ELF-1 (cell line): Measurements from ENCODE around the gene PSEN2.

Experiments used
- DNase-seq: peaks from one replicate; pipeline ENCODE4 v3.0.0-alpha.2; 2016; ENCODE audit warnings: low read depth, low spot score

Gene PSEN2

GRCh38 chr1:226864311-226864710, 6.1 kb upstream of the PSEN2 start:
- DNase-seq = no peak

DNA sequence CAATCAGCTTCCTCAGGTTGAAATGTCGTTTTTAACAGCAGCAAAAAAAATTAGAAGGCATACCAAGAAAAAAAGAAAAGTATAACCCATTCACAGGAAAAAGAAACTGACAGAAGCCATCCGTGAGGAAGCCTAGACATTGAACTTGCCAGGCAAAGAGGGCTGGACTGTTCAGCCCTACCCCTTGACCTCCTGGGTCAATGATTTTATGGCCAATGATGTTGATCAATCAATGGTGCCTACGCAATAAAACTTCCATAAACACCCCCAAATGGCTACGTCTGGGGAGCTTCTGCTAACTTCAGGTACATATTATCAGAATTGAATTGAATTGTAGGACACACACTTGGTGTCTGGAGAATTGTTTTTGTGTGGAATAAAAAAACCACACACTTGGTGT, 4.8 kb upstream of the PSEN2 start:
- DNase-seq = no peak

DNA sequence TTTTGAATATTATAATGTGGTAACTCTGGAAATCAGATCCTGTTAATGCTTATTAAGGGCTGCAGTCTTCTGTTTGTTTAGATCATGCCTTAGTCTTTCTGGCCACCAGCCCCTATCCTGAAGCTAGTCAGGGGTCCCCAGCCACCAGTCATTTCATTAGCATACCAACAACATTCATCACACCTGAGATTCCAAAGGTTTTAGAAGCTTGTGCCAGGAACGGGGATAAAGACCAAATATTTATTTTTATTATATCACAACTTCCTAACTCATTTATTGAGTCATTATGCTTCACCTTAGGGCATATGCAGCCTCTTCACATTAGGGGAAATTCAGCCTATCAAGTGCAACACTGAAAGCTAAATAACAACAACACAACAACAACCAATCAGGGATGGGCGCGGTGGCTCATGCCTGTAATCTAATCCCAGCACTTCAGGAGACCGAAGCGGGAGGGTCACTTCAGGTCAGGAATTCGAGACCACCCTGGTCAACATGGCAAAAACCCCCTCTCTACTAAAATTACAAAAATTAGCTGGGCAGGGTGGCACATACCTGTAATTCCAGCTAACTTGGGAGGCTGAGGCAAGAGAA, 2.9 kb upstream of the PSEN2 start:
- DNase-seq = no peak

GRCh38 chr1:226868726-226869125, 1.7 kb upstream of the PSEN2 start:
- no peak for DNase-seq

DNA sequence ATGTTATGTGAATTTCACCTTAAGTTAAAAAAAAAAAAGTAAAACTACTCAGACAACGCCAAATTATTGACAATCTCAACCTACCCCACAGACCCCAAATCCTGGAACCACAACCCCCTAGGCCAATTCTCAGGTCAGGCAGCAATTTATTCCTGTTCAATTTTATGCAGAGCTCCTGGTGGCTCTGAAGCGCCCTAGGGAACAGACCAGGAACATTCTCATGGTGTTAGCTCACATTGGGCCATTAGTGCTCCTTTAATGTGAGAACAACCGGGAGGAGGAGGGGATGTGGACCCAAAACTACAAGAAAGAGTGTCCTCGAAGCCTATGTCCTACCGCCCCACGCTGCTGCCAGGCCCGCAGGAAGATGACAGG, 403 bp upstream of the PSEN2 start:
- DNase-seq = peak; percentile 75

DNA sequence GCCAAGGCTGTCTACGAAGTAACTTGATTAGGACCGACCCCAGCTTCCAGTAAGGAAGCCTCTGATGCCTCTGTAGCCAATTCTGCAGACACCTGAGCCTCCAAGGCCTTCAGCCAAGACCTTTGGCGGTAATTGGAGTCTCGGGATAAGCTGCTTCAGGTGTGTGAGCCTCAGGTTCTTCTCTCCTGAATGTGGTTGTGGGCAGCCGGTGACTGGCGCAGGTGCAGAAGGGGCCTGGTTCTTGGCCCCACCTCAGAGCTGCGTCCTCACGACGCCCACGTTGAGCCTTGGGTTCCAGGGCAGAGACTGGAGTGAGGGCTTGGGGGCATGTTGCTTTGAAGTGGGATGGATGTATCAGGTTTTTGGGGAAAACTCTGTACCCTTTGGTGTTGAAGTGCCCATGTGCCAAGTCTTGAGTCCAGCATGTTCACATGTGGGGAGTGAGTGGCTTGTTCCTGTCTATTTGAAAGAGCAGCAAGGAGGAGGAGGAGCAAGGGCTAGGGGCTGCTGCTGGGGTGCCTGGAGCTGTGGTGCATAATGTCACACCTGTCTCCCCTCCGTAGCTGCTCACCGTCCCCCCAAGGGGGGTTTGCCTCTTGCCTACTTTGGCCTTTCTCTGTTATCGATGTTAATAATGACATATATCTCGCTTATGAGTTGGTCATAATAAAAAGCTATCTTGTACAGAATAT, 1.4 kb downstream of the PSEN2 start:
- DNase-seq = no peak

DNA sequence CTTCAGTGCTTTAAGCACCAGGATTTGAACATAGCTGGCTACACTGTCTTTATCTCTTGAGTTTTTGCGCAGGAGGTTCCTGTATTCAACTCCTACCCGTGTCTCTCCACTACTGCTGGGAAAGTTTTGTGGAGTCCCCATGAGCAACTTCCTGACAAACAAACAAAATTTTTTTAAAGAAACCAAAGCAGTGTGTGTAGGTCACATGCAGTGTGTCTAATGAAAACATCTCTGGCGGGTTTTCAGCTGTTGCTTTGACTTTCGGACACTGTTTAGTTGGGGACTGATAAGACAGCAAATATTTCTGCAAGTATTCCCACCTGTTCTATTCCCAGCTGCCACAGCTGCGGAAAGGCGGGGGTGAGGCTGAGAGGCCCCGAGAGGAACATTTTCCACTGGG, 2.0 kb downstream of the PSEN2 start:
- DNase-seq = no peak

- peak; percentile 58 for DNase-seq
These were observed 3.6 kb downstream of the PSEN2 start for GRCh38 chr1:226873771-226874578.

GRCh38 chr1:226874579-226875425, 4.4 kb downstream of the PSEN2 start:
- no peak for DNase-seq

DNA sequence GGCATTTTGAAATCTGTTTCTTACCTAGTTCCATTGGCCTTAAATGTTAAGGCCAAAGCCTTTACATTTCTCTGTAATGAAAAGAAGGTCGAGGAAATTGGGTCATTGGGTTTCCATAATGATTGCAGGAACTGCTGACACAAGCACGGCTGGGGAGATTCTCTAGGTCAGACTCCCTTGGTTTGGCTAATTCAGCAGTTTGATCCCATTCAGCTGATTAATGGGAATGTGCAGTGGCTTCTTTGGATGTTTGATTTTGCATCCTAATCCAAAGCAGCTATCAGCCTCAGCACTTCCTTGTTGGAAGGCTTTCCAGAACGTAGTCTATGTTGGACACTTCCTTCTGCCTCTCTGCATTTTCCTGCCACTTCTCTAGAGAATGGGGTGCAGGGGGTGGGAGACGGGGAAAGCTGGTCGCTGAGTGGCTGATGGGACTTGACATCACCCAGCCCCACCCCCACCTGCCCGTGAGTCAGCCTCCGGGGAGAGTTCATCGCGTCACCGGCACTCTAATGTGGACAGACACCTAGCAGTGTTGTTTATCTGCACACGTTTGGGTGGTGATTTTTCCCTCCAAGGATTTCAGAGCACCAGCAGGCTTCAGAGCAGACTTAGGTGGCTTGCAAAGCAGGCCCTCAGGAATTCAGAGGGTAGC, 5.4 kb downstream of the PSEN2 start:
- DNase-seq = peak; percentile 31

GRCh38 chr1:226877669-226878068, 7.3 kb downstream of the PSEN2 start:
- DNase-seq = no peak

- DNase-seq = peak; percentile 18
These were observed 10.2 kb downstream of the PSEN2 start for GRCh38 chr1:226880372-226881287.

DNA sequence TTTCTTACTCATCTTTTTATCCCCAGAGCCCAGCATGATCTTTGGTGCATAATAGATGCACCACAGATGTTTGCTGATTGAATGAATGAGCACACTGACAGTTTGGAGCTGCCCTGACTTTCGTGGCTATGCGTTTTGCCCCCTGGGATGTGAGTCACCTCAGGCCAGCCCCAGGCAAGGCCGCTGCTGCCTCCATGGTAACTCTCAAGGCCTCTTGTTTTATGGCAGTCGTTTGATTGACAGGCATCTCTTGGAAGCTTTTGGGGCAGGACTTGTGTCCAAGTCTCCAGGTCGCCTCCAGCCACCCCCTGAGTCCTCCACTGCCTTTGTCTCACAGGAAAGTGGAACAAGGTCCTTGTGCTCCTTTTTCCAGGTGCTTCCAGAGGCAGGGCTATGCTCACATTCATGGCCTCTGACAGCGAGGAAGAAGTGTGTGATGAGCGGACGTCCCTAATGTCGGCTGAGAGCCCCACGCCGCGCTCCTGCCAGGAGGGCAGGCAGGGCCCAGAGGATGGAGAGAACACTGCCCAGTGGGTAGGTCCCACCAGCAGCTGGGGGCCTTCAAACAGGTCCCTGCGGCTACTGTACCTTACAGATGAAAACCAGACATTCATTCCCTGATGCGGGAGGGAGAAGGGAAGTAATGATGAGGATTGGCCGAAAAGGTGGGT, 11.2 kb downstream of the PSEN2 start:
- peak; percentile 10 for DNase-seq

DNA sequence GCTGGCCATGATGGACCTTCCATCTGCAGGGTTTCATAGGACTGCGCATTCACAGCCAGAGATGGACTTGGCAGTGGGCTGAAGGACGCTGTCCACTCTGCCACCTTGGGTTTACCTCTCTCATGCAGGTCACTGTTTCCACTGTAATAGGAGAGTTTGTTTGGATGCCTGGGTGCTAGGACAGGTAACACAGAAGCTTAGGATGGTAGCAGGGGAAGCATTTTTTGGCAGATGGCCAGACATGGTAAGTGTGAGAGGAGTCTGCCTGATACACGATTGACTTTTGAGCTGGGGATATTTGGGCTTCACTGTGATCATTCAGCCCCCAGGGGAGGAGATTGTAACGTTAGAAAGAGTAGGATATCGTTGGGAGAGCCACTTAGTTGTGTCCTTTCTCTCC, 11.8 kb downstream of the PSEN2 start:
- no peak for DNase-seq

- DNase-seq = no peak
These were observed 12.4 kb downstream of the PSEN2 start for GRCh38 chr1:226882631-226883409.

DNA sequence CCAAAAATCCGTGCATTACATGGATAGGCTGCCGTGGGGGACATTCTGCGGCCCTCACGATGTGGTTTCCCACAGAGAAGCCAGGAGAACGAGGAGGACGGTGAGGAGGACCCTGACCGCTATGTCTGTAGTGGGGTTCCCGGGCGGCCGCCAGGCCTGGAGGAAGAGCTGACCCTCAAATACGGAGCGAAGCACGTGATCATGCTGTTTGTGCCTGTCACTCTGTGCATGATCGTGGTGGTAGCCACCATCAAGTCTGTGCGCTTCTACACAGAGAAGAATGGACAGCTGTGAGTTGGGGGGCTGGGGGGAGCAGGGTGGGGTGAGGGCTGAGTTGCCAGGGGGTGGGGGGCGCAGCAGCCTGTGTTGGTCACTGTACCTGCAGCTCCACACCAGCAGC, 13.2 kb downstream of the PSEN2 start:
- DNase-seq = no peak

GRCh38 chr1:226884116-226884625, 13.8 kb downstream of the PSEN2 start:
- no peak for DNase-seq

DNA sequence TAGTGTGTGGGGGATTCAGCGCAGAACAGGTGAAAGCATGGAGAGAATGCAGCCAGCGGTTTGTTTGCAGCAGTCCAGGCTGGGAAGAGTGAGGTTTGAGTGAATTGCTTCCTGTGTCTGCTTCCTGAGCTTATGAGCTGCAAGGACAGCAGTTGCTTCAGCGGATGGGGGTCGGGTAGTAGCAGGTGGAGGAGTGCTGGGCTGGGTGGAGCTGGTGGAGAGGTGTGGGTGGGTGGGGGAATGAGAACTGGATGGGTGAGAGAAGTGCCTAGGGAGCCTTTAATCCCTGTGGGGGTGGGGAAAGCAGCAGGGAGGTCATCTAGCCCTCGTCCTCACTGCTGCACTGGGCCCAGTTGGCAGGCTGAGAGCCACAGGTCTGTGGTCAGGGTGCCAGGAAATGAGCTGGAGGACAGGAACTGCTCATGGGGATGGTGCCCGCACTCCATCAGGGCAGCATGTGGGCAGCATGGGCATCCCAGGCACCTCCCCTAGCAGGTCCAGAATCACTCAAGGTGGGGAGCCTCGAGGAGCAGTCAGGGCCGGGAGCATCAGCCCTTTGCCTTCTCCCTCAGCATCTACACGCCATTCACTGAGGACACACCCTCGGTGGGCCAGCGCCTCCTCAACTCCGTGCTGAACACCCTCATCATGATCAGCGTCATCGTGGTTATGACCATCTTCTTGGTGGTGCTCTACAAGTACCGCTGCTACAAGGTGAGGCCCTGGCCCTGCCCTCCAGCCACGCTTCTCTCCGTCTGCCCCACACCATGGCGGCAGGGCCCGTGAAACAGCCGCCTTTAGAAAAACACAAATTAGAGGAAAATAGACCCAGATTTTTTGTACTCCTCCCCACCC, 14.8 kb downstream of the PSEN2 start:
- no peak for DNase-seq
